ENCODE data around the gene EEF1G.

Gene EEF1G

DNA sequence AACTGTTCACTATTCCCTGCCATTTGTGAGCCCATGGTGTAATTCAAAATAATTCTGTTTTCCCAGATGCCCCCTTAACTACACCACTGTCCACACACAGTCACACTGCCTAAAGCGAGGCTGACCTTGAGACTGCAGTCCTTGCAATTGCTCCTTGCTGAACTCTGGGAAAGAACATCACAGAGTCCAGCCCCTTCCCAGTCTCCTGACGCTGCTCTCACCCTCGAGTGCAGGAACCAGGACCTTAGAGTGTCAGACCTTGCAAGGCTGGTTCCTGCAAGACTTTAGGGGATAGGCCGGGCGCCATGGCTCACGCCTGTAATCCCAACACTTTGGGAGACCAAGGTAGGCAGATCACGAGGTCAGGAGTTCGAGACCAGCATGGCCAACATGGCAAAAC, 60.7 kb downstream of the EEF1G start:
- DNase-seq (ENCODE audit: low read depth), result no peak
- no peak overlapping the region for H3K4me3 ChIP-seq (ENCODE audit: control insufficient read depth, low read depth, low read length)
- TF ChIP-seq, protein P1, sequence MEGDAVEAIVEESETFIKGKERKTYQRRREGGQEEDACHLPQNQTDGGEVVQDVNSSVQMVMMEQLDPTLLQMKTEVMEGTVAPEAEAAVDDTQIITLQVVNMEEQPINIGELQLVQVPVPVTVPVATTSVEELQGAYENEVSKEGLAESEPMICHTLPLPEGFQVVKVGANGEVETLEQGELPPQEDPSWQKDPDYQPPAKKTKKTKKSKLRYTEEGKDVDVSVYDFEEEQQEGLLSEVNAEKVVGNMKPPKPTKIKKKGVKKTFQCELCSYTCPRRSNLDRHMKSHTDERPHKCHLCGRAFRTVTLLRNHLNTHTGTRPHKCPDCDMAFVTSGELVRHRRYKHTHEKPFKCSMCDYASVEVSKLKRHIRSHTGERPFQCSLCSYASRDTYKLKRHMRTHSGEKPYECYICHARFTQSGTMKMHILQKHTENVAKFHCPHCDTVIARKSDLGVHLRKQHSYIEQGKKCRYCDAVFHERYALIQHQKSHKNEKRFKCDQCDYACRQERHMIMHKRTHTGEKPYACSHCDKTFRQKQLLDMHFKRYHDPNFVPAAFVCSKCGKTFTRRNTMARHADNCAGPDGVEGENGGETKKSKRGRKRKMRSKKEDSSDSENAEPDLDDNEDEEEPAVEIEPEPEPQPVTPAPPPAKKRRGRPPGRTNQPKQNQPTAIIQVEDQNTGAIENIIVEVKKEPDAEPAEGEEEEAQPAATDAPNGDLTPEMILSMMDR (conservative IDR thresholded peaks at IDR 0.05; ENCODE audit: control insufficient read depth, insufficient read depth, low read depth, low read length), result no peak
